IPS-18a (cell line): Measurements from ENCODE around the gene ZNF213.

ENCODE experiments used
- H3K27ac ChIP-seq: one replicate; pipeline ENCODE4 v1.5.1; 2013; ENCODE audit warnings: low read length
- H3K27me3 ChIP-seq: one replicate; pipeline ENCODE4 v1.6.1; 2013; ENCODE audit warnings: mild to moderate bottlenecking, low read length; ENCODE audit not compliant: control insufficient read depth, insufficient read depth
- H3K36me3 ChIP-seq: one replicate; pipeline ENCODE4 v1.6.1; 2013; ENCODE audit warnings: low read depth, low read length; ENCODE audit not compliant: control insufficient read depth
- H3K4me1 ChIP-seq: one replicate; pipeline ENCODE4 v1.6.1; 2013; ENCODE audit warnings: low read depth, low read length; ENCODE audit not compliant: control insufficient read depth
- H3K4me3 ChIP-seq: one replicate; pipeline ENCODE4 v1.5.1; 2013; ENCODE audit warnings: low read length
- H3K9ac ChIP-seq: one replicate; pipeline ENCODE4 v1.6.1; 2013; ENCODE audit warnings: mild to moderate bottlenecking, low read length, moderate library complexity
- H3K9me3 ChIP-seq: one replicate; pipeline ENCODE4 v1.6.1; 2013; ENCODE audit warnings: low read depth, low read length; ENCODE audit not compliant: control insufficient read depth

Gene ZNF213

GRCh38 chr16:3094289-3095027 is 40.4 kb upstream of the ZNF213 start:
- H3K9me3 ChIP-seq = no peaks in the 10 kb centered on the region
- H3K9ac ChIP-seq = no peak overlapping the region
- H3K4me1 ChIP-seq = peaks cover 12% of the 10 kb centered on the region
- no peak overlapping the region for H3K27ac ChIP-seq
- H3K27me3 ChIP-seq = no peaks in the 10 kb centered on the region
- no peak overlapping the region for H3K4me3 ChIP-seq
- peaks cover 46% of the 10 kb centered on the region for H3K36me3 ChIP-seq

- H3K27ac ChIP-seq = no peak overlapping the region
- H3K4me3 ChIP-seq = no peak overlapping the region
- H3K9me3 ChIP-seq = no peaks in the 10 kb centered on the region
- H3K9ac ChIP-seq = no peak overlapping the region
- H3K36me3 ChIP-seq = peaks cover 32% of the 10 kb centered on the region
- H3K27me3 ChIP-seq = no peaks in the 10 kb centered on the region
- H3K4me1 ChIP-seq = peaks cover 16% of the 10 kb centered on the region
These were observed 39.0 kb upstream of the ZNF213 start for GRCh38 chr16:3095869-3096268.

- no peak overlapping the region for H3K27ac ChIP-seq
- H3K27me3 ChIP-seq = no peaks in the 10 kb centered on the region
- no peak overlapping the region for H3K4me3 ChIP-seq
- peaks cover 27% of the 10 kb centered on the region for H3K36me3 ChIP-seq
- peak overlapping the region; percentile 98 for H3K9ac ChIP-seq
- H3K4me1 ChIP-seq = peaks cover 21% of the 10 kb centered on the region
- no peaks in the 10 kb centered on the region for H3K9me3 ChIP-seq
These were observed 38.5 kb upstream of the ZNF213 start for GRCh38 chr16:3096362-3096761.

GRCh38 chr16:3097266-3097665 is 37.6 kb upstream of the ZNF213 start:
- Histone ChIP-seq H3K9ac (peak overlapping the region; percentile 98), H3K4me1 (peaks cover 26% of the 10 kb centered on the region)

GRCh38 chr16:3098459-3099394 is 36.1 kb upstream of the ZNF213 start, which contains the start of gene ZSCAN10:
Gene ZSCAN10 (minus strand): TSS chr16:3099294. CDS start chr16:3092937, 6,357 bp downstream.
- peaks cover 27% of the 10 kb centered on the region for H3K4me1 ChIP-seq
- H3K9me3 ChIP-seq = no peaks in the 10 kb centered on the region
- H3K4me3 ChIP-seq = peak within 1 kb of the TSS; percentile 95
- H3K27ac ChIP-seq = peak within 1 kb of the TSS; percentile 96
- peaks cover 10% of the 10 kb centered on the region for H3K36me3 ChIP-seq
- H3K27me3 ChIP-seq = no peaks in the 10 kb centered on the region
- peak within 1 kb of the TSS; percentile 98 for H3K9ac ChIP-seq

More at GRCh38 chr16:3097266-3097665, 37.6 kb upstream of the ZNF213 start:
- Histone ChIP-seq H3K36me3 (peaks cover 18% of the 10 kb centered on the region), H3K27me3 (no peaks in the 10 kb centered on the region), H3K9me3 (no peaks in the 10 kb centered on the region), H3K4me3 (peak overlapping the region; percentile 95), H3K27ac (peak overlapping the region; percentile 62)

- Histone ChIP-seq H3K36me3 (peaks cover 8% of the 10 kb centered on the region), H3K9ac (peak overlapping the region; percentile 98), H3K27ac (peak overlapping the region; percentile 96), H3K4me1 (peaks cover 27% of the 10 kb centered on the region), H3K9me3 (no peaks in the 10 kb centered on the region), H3K4me3 (peak overlapping the region; percentile 95), H3K27me3 (no peaks in the 10 kb centered on the region)
These were observed 35.5 kb upstream of the ZNF213 start for GRCh38 chr16:3099395-3099731.

- H3K4me3 ChIP-seq = peak overlapping the region; percentile 95
- peak overlapping the region; percentile 96 for H3K27ac ChIP-seq
- H3K9me3 ChIP-seq = no peaks in the 10 kb centered on the region
- peaks cover 27% of the 10 kb centered on the region for H3K4me1 ChIP-seq
- no peaks in the 10 kb centered on the region for H3K27me3 ChIP-seq
- peaks cover 5% of the 10 kb centered on the region for H3K36me3 ChIP-seq
- peak overlapping the region; percentile 98 for H3K9ac ChIP-seq
These were observed 34.9 kb upstream of the ZNF213 start for GRCh38 chr16:3099732-3100499.

- Histone ChIP-seq H3K4me3 (no peak overlapping the region), H3K27ac (no peak overlapping the region), H3K4me1 (peaks cover 30% of the 10 kb centered on the region), H3K9ac (no peak overlapping the region), H3K36me3 (peaks cover 4% of the 10 kb centered on the region), H3K27me3 (no peaks in the 10 kb centered on the region), H3K9me3 (no peaks in the 10 kb centered on the region)
These were observed 33.6 kb upstream of the ZNF213 start for GRCh38 chr16:3101018-3101840.

- peaks cover 25% of the 10 kb centered on the region for H3K4me1 ChIP-seq
- H3K27ac ChIP-seq = peak overlapping the region; percentile 34
- H3K9me3 ChIP-seq = no peaks in the 10 kb centered on the region
- no peaks in the 10 kb centered on the region for H3K36me3 ChIP-seq
- H3K9ac ChIP-seq = no peak overlapping the region
- no peaks in the 10 kb centered on the region for H3K27me3 ChIP-seq
- H3K4me3 ChIP-seq = no peak overlapping the region
These were observed 32.9 kb upstream of the ZNF213 start for GRCh38 chr16:3101841-3102470.

- H3K4me3 ChIP-seq = peak overlapping the region; percentile 73
- no peaks in the 10 kb centered on the region for H3K9me3 ChIP-seq
- peak overlapping the region; percentile 74 for H3K9ac ChIP-seq
- no peaks in the 10 kb centered on the region for H3K36me3 ChIP-seq
- H3K4me1 ChIP-seq = peaks cover 10% of the 10 kb centered on the region
- no peaks in the 10 kb centered on the region for H3K27me3 ChIP-seq
- peak overlapping the region; percentile 30 for H3K27ac ChIP-seq
These were observed 28.5 kb upstream of the ZNF213 start for GRCh38 chr16:3106205-3106928.
